ENCODE results near the gene MOXD1. TPM values are rescaled to one million over a fixed set of nuclear protein-coding genes. Genes with fewer than 3 reads are reported as not detected.
A peak's percentile ranks its signal among the peaks of the same experiment; 100 is the strongest.

MOXD1 gene
- total RNA-seq, 1 experiment from 2014 or later = 1.3 TPM

GRCh38 chr6:132246120-132246617, 155.1 kb downstream of the MOXD1 start:
- CTCF ChIA-PET = no interaction called here

More at GRCh38 chr6:132246120-132246617, 155.1 kb downstream of the MOXD1 start:
- H2AFZ ChIP-seq = peak overlapping the region; percentile 40; the same call in 1 of the 2 replicates
- no peaks in the 10 kb centered on the region for H3F3A ChIP-seq (ENCODE audit: insufficient read depth, low read depth)
- no peaks in the 10 kb centered on the region for H3K27me3 ChIP-seq (ENCODE audit: insufficient read depth, low read depth)
- H3K4me3 ChIP-seq = no peak overlapping the region
- POLR2A ChIA-PET (ENCODE audit: unreplicated experiment) = no interaction called here
- H3K9me2 ChIP-seq (ENCODE audit: insufficient read depth) = no peaks in the 10 kb centered on the region
- no peaks in the 10 kb centered on the region for H3K4me1 ChIP-seq (replicated peaks; ENCODE audit: insufficient read depth)
- intact Hi-C loops (cut with micrococcal nuclease; ENCODE audit: unreplicated experiment) = no loop called here
- no peaks in the 10 kb centered on the region for H4K20me1 ChIP-seq (ENCODE audit: insufficient read depth)
- no peak overlapping the region for H3K27ac ChIP-seq
- H3K79me2 ChIP-seq (ENCODE audit: low read depth) = no peaks in the 10 kb centered on the region
- no TSS peak for BruUV-seq (replicated peaks)
- TF ChIP-seq EZH2 (IDR thresholded peaks at IDR 0.05; ENCODE audit: low read depth) = no peak
- TF ChIP-seq, protein P1, sequence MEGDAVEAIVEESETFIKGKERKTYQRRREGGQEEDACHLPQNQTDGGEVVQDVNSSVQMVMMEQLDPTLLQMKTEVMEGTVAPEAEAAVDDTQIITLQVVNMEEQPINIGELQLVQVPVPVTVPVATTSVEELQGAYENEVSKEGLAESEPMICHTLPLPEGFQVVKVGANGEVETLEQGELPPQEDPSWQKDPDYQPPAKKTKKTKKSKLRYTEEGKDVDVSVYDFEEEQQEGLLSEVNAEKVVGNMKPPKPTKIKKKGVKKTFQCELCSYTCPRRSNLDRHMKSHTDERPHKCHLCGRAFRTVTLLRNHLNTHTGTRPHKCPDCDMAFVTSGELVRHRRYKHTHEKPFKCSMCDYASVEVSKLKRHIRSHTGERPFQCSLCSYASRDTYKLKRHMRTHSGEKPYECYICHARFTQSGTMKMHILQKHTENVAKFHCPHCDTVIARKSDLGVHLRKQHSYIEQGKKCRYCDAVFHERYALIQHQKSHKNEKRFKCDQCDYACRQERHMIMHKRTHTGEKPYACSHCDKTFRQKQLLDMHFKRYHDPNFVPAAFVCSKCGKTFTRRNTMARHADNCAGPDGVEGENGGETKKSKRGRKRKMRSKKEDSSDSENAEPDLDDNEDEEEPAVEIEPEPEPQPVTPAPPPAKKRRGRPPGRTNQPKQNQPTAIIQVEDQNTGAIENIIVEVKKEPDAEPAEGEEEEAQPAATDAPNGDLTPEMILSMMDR (conservative IDR thresholded peaks at IDR 0.05) = no peak
- no peaks in the 10 kb centered on the region for H3K9me3 ChIP-seq (ENCODE audit: insufficient read depth, low read depth)
- peak in 1 of 2 experiments; percentile 28 for DNase-seq
- no peaks in the 10 kb centered on the region for H3K36me3 ChIP-seq (ENCODE audit: low read depth)
- no peak overlapping the region for H3K4me2 ChIP-seq

Other genes with a start within 250 kb of the MOXD1 start
- gene STX7, start 111.6 kb upstream of the MOXD1 start, total RNA-seq (2021) = 33.3 and 40.7 TPM in 2 replicates
- not detected in 2 replicates for gene TAAR9, start 136.8 kb upstream of the MOXD1 start, total RNA-seq (2021)
- not detected in 2 replicates for gene TAAR8, start 151.2 kb upstream of the MOXD1 start, total RNA-seq (2021)
- gene TAAR6, start 168.8 kb upstream of the MOXD1 start, total RNA-seq (2021) = not detected in 2 replicates
- not detected in 2 replicates for gene TAAR5, start 188.3 kb upstream of the MOXD1 start, total RNA-seq (2021)
- gene TAAR2, start 222.8 kb upstream of the MOXD1 start, total RNA-seq (2021) = not detected in 2 replicates